PC-9 (cell line): Measurements from ENCODE around the gene ZNF581. TPM values are rescaled to one million over a fixed set of nuclear protein-coding genes. Genes with fewer than 3 reads are reported as not detected.

Experiments
- BruUV-seq: library from RNA; stranded (reverse); fragments of 400-500 nt; replicated peaks from 2 replicates; lab custom pipeline; 2021; lab: Mats Ljungman, UMichigan
- CTCF ChIA-PET: fragments of 300-600 bp; sonication (Branson Sonifier 250); formaldehyde crosslinking; loops from one replicate; lab custom pipeline; 2022; ENCODE audit warnings: antibody characterized with exemption; lab: Charles Lee
- POLR2A ChIA-PET: fragments of 300-600 bp; sonication (Branson Sonifier 250); formaldehyde crosslinking; loops from one replicate; lab custom pipeline; 2022; ENCODE audit warnings: antibody characterized with exemption; ENCODE audit not compliant: unreplicated experiment; lab: Charles Lee
- DNase-seq, 2 experiments: peaks; one replicate each; pipeline versions ENCODE4 v3.0.0 to v3.0.0-alpha.2; 2015 to 2022; ENCODE audit warnings: mixed read lengths in 1 of 2
- H2AFZ ChIP-seq: fragments of 200-600 bp; sonication (generic); 2 replicates; pipeline ENCODE4 v1.8.1; 2017; ENCODE audit warnings: antibody characterized with exemption
- H3F3A ChIP-seq: fragments of 200-600 bp; sonication (generic); 2 replicates; pipeline ENCODE4 v1.8.1; 2017; ENCODE audit warnings: antibody characterized with exemption, mild to moderate bottlenecking, low read depth; ENCODE audit not compliant: insufficient read depth
- H3K27ac ChIP-seq: fragments of 200-600 bp; sonication (generic); 2 replicates; pipeline ENCODE4 v1.6.1; 2016; ENCODE audit warnings: mixed run types
- H3K27me3 ChIP-seq: fragments of 200-600 bp; sonication (generic); 2 replicates; pipeline ENCODE4 v1.6.1; 2016; ENCODE audit warnings: low read depth, mixed run types; ENCODE audit not compliant: insufficient read depth
- H3K36me3 ChIP-seq: fragments of 200-600 bp; sonication (generic); 2 replicates; pipeline ENCODE4 v1.6.1; 2016; ENCODE audit warnings: low read depth, mixed run types
- H3K4me1 ChIP-seq: fragments of 200-600 bp; sonication (generic); replicated peaks from 2 replicates; pipeline ENCODE4 v1.6.1; 2016; ENCODE audit warnings: mixed run types; ENCODE audit not compliant: insufficient read depth
- H3K4me2 ChIP-seq: fragments of 200-600 bp; sonication (generic); 2 replicates; pipeline ENCODE4 v1.6.1; 2017; ENCODE audit warnings: mixed run types
- H3K4me3 ChIP-seq: fragments of 200-600 bp; sonication (generic); 2 replicates; pipeline ENCODE4 v1.6.1; 2016; ENCODE audit warnings: mixed run types
- H3K79me2 ChIP-seq: fragments of 200-600 bp; sonication (generic); 2 replicates; pipeline ENCODE4 v1.6.1; 2017; ENCODE audit warnings: low read depth, mixed run types
- H3K9me2 ChIP-seq: fragments of 200-600 bp; sonication (generic); 2 replicates; pipeline ENCODE4 v1.8.1; 2017; ENCODE audit warnings: mild to moderate bottlenecking; ENCODE audit not compliant: insufficient read depth
- H3K9me3 ChIP-seq: fragments of 200-600 bp; sonication (generic); 2 replicates; pipeline ENCODE4 v1.8.1; 2016; ENCODE audit warnings: low read depth; ENCODE audit not compliant: insufficient read depth
- H4K20me1 ChIP-seq: fragments of 200-600 bp; sonication (generic); 2 replicates; pipeline ENCODE4 v1.8.1; 2017; ENCODE audit not compliant: insufficient read depth
- EZH2 ChIP-seq: fragments of 200-600 bp; sonication (generic); IDR thresholded peaks from 2 replicates; pipeline ENCODE4 v1.8.0; 2017; ENCODE audit warnings: antibody characterized with exemption, low read depth
- intact Hi-C: fragments of 100-400 bp; cut with micrococcal nuclease; formaldehyde crosslinking; loops from one replicate; pipeline ENCODE4 v1.10.0; 2022; ENCODE audit not compliant: unreplicated experiment
- total RNA-seq: library from RNA; stranded (reverse); gene quantifications from 2 replicates; pipeline ENCODE4 v1.2.3, GENCODE V29; 2021
- TF ChIP-seq, protein P1 (sequence below): fragments of 200-600 bp; sonication (generic); conservative IDR thresholded peaks from 2 replicates; pipeline ENCODE4 v1.6.1; 2017; ENCODE audit warnings: mixed run types, antibody characterized with exemption, mild to moderate bottlenecking, moderate library complexity

ZNF581 gene
- total RNA-seq, 1 experiment from 2014 or later: 53.5 TPM

GRCh38 chr19:55653651-55654322 is 10.3 kb downstream of the ZNF581 start:
- Histone ChIP-seq H3F3A (peaks cover 10% of the 10 kb centered on the region; the same call in 1 of the 2 replicates), H3K4me2 (peak overlapping the region; percentile 79), H3K9me3 (no peaks in the 10 kb centered on the region), H3K79me2 (peaks cover 39% of the 10 kb centered on the region), H3K4me1 (peaks cover 25% of the 10 kb centered on the region), H3K9me2 (no peaks in the 10 kb centered on the region), H3K4me3 (peak overlapping the region; percentile 72), H2AFZ (peak overlapping the region; percentile 68), H3K27me3 (no peaks in the 10 kb centered on the region), H4K20me1 (peaks cover 33% of the 10 kb centered on the region), H3K36me3 (peaks cover 18% of the 10 kb centered on the region; the same call in 1 of the 2 replicates), H3K27ac (peak overlapping the region; percentile 95)
- CTCF ChIA-PET: interaction anchor here (0.7 to 1.3 kb wide), 8 partner anchors 14 to 680 kb away, joined by 4 to 11 read pairs (median 4); no protein-coding TSS in a partner anchor
- POLR2A ChIA-PET: interaction anchor here (0.6 to 1.4 kb wide), 15 partner anchors 11 to 1193 kb away, joined by 3 to 13 read pairs (median 4); partner anchors contain the start of genes FIZ1, LENG9, UBE2S and ZNF581
- BruUV-seq: TSS peak; percentile 84
- DNase-seq: peak; percentile 96 to 99
- TF ChIP-seq, protein P1, sequence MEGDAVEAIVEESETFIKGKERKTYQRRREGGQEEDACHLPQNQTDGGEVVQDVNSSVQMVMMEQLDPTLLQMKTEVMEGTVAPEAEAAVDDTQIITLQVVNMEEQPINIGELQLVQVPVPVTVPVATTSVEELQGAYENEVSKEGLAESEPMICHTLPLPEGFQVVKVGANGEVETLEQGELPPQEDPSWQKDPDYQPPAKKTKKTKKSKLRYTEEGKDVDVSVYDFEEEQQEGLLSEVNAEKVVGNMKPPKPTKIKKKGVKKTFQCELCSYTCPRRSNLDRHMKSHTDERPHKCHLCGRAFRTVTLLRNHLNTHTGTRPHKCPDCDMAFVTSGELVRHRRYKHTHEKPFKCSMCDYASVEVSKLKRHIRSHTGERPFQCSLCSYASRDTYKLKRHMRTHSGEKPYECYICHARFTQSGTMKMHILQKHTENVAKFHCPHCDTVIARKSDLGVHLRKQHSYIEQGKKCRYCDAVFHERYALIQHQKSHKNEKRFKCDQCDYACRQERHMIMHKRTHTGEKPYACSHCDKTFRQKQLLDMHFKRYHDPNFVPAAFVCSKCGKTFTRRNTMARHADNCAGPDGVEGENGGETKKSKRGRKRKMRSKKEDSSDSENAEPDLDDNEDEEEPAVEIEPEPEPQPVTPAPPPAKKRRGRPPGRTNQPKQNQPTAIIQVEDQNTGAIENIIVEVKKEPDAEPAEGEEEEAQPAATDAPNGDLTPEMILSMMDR: peak; percentile 97
- no peak for TF ChIP-seq EZH2
- intact Hi-C loops: loop anchor here (1.0 to 5.0 kb wide), 3 partner anchors 10 to 489 kb away; partner anchors contain the start of genes ZNF444 and ZNF581

DNA sequence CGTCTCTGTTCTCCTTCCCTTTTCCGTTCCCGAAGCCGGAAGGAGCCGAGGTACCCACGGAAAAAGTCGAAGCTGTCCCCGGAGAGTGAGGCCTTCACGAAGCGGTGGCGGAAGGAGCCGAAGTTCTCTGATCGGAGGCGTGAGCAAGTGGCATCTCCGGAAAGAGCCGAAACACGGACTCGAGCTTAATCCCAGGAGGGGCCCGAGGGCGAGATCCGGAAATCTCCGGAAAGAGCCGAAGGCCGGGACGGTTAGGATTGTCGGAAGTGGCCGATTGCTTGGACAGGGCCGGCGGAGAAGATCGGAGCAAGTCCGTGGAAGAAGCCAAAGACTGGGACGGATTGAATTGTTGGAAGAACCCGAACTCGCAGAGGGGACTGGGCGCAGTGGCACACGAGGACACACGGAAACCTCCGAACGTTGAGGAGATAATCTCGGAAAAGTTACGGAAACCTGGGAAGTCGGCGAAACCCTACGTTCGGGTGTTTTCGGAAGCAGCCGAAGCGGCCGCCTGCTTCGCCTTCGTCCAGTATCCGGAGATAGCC is 10.9 kb downstream of the ZNF581 start:
- TF ChIP-seq, protein P1: 0 out of 2 replicates have a peak, but pooled peaks have one; percentile 3
- TF ChIP-seq EZH2: no peak
- Histone ChIP-seq H4K20me1 (peaks cover 39% of the 10 kb centered on the region), H3K4me3 (peak overlapping the region; percentile 72), H3F3A (peaks cover 10% of the 10 kb centered on the region; the same call in 1 of the 2 replicates), H3K4me1 (peaks cover 25% of the 10 kb centered on the region), H3K27ac (peak overlapping the region; percentile 95), H3K27me3 (no peaks in the 10 kb centered on the region), H3K9me2 (no peaks in the 10 kb centered on the region), H3K4me2 (peak overlapping the region; percentile 79), H2AFZ (peak overlapping the region; percentile 90), H3K36me3 (peaks cover 21% of the 10 kb centered on the region), H3K79me2 (peaks cover 45% of the 10 kb centered on the region), H3K9me3 (no peaks in the 10 kb centered on the region)
- intact Hi-C loops: loop anchor here (1.0 to 5.0 kb wide), 3 partner anchors 11 to 488 kb away; partner anchors contain the start of genes ZNF444 and ZNF581
- DNase-seq: peak; percentile 99 to 100
- ChIA-PET CTCF (interaction anchor here (0.5 to 1.3 kb wide), 6 partner anchors 14 to 941 kb away, joined by 4 to 8 read pairs (median 5); partner anchors contain the start of gene ZNF71), POLR2A (interaction anchor here (0.6 to 1.4 kb wide), 22 partner anchors 11 to 1206 kb away, joined by 3 to 13 read pairs (median 4); partner anchors contain the start of genes CDC42EP5, FIZ1, LENG9 and UBE2S)
- no TSS peak for BruUV-seq
